Activated naive CD4-positive, alpha-beta T cell (primary cell): Measurements from ENCODE around the gene SQOR.

ENCODE experiments used
- DNase-seq, 4 experiments: peaks; one replicate each; lab custom pipeline; 2025; lab: John Stamatoyannopoulos, UW

Gene SQOR

GRCh38 chr15:45705510-45706473, 71.0 kb downstream of the SQOR start:
- peak in 3 of 4 experiments; percentile 23 to 37 (median 26) for DNase-seq

- DNase-seq, result no peak
These were observed 75.8 kb downstream of the SQOR start for GRCh38 chr15:45710657-45711056.

- DNase-seq, result peak in 1 of 4 experiments; percentile 14
These were observed 80.0 kb downstream of the SQOR start for GRCh38 chr15:45714590-45715488.

- no peak for DNase-seq
These were observed 80.7 kb downstream of the SQOR start for GRCh38 chr15:45715528-45715927.

GRCh38 chr15:45719490-45719889, 84.7 kb downstream of the SQOR start:
- no peak for DNase-seq

GRCh38 chr15:45720183-45720582, 85.4 kb downstream of the SQOR start:
- DNase-seq, result no peak

- no peak for DNase-seq
These were observed 93.8 kb downstream of the SQOR start for GRCh38 chr15:45728641-45729040.

- DNase-seq, result no peak
These were observed 94.3 kb downstream of the SQOR start for GRCh38 chr15:45729141-45729540.

- DNase-seq, result no peak
These were observed 96.5 kb downstream of the SQOR start for GRCh38 chr15:45731343-45731742.

- no peak for DNase-seq
These were observed 97.8 kb downstream of the SQOR start for GRCh38 chr15:45732662-45733061.

GRCh38 chr15:45734260-45734711, 99.5 kb downstream of the SQOR start:
- DNase-seq, result no peak
